Measurements from ENCODE around the gene SPNS3.

The SPNS3 gene

GRCh38 chr17:4472286-4472685 is 38.5 kb downstream of the SPNS3 start:
- DNase-seq, result no peak

- no peak for DNase-seq
These were observed 40.4 kb downstream of the SPNS3 start for GRCh38 chr17:4474093-4474492.

GRCh38 chr17:4475001-4475400 is 41.3 kb downstream of the SPNS3 start:
- DNase-seq, result no peak

GRCh38 chr17:4475463-4475862 is 41.7 kb downstream of the SPNS3 start:
- DNase-seq, result no peak

GRCh38 chr17:4476017-4476416 is 42.3 kb downstream of the SPNS3 start:
- DNase-seq, result no peak

GRCh38 chr17:4476511-4477070 is 42.9 kb downstream of the SPNS3 start:
- DNase-seq, result no peak

- no peak for DNase-seq
These were observed 43.6 kb downstream of the SPNS3 start for GRCh38 chr17:4477255-4477791.

GRCh38 chr17:4478318-4478830 is 44.6 kb downstream of the SPNS3 start:
- DNase-seq, result no peak

- DNase-seq, result no peak
These were observed 45.7 kb downstream of the SPNS3 start for GRCh38 chr17:4479340-4479981.

GRCh38 chr17:4479982-4480751 is 46.4 kb downstream of the SPNS3 start:
- no peak for DNase-seq

- no peak for DNase-seq
These were observed 47.5 kb downstream of the SPNS3 start for GRCh38 chr17:4480929-4481898.

GRCh38 chr17:4482338-4483011 is 48.7 kb downstream of the SPNS3 start:
- DNase-seq, result no peak

GRCh38 chr17:4483012-4483840 is 49.5 kb downstream of the SPNS3 start:
- no peak for DNase-seq

GRCh38 chr17:4485676-4486646 is 52.2 kb downstream of the SPNS3 start:
- DNase-seq, result no peak

- no peak for DNase-seq
These were observed 53.6 kb downstream of the SPNS3 start for GRCh38 chr17:4487296-4487695.

- peak; percentile 59 for DNase-seq
These were observed 54.3 kb downstream of the SPNS3 start for GRCh38 chr17:4487820-4488716.

- peak; percentile 35 for DNase-seq
These were observed 55.4 kb downstream of the SPNS3 start for GRCh38 chr17:4488989-4489595.

GRCh38 chr17:4490109-4490591 is 56.4 kb downstream of the SPNS3 start:
- no peak for DNase-seq
